ENCODE measurements around the gene XPA. TPM values are rescaled to one million over a fixed set of nuclear protein-coding genes. Genes with fewer than 3 reads are reported as not detected.

The XPA gene
- total and polyA plus RNA-seq, 2 of the 13 experiments (the other 11 are each of a cell fraction or from before 2014, with no cell fraction given), result 2.3 to 15.2 TPM

DNA sequence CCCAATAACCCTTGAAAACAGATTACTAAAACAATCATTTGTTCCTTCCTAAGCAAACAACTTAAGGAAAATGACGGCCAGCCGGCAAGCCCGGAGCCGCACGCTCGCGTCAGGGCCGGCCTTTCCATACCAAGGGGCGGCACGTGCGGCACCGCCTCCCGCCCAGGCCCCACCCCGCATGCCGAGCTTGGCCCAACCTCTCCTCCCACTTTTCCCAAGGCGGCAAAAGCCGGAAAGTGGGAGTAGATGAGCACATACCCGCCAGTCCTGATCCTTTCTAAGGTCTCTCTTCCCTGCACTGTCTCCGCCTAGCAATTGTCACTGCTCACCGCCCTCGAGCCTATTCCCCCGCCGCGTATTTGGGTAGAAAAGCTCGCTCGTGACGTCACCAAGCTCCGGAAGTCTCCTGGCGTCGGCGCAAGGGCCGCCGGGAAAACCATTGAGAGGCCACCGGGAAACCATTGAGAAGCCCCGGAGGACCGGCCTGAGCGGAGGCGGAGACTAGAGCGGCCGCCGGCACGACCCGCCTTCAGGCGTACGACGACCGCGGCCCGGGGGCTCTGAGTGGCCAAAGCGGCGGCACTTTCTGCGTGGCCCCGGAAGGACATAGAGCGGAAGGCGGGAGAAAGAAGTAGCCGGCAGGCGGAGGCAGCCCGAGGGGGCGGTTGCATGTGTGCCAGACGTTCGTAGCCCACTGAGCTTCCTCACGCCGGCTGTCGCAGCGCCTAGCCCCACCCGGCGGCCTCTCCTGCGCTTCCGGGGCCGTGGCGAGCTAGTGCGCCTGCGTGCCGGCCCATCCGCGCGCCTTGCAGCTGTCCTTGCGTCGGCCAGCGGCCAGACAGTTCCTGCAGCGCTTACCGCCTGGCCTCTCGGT, 63.9 kb downstream of the XPA start, which contains the start of the genes NCBP1 and TSTD2 (continued):
- TF ChIP-seq STAT6 (CRISPR knock-in tag; IDR thresholded peaks at IDR 0.05; ENCODE audit: borderline replicate concordance) (no peak; the same call in 1 of the 2 replicates), RNF219 (CRISPR knock-in tag; IDR thresholded peaks at IDR 0.05) (no peak), THYN1 (CRISPR knock-in tag; IDR thresholded peaks at IDR 0.05; ENCODE audit: borderline replicate concordance, low read depth) (no peak), SOX13 (IDR thresholded peaks at IDR 0.05) (no peak; the same call in 1 of the 2 replicates), SOX13 (CRISPR knock-in tag; conservative IDR thresholded peaks at IDR 0.05 in 1 of 2, IDR thresholded peaks at IDR 0.05 in 1 of 2) (no peak), KMT2B (CRISPR knock-in tag; IDR thresholded peaks at IDR 0.05) (peak; percentile 96), ATF3 (CRISPR knock-in tag; IDR thresholded peaks at IDR 0.05) (0 out of 2 replicates have a peak, but pooled peaks have one; percentile 55), MBD4 (IDR thresholded peaks at IDR 0.05; ENCODE audit: borderline replicate concordance, low read length) (no peak), MTA1 (CRISPR knock-in tag; IDR thresholded peaks at IDR 0.05; ENCODE audit: borderline replicate concordance) (no peak; the same call in 1 of the 2 replicates), GRHL1 (CRISPR knock-in tag; conservative IDR thresholded peaks at IDR 0.05) (no peak), ZEB1 (IDR thresholded peaks at IDR 0.05; ENCODE audit: insufficient replicate concordance, low read depth) (peak; percentile 70), TEAD3 (CRISPR knock-in tag; optimal IDR thresholded peaks at IDR 0.05; ENCODE audit: borderline replicate concordance) (peak; percentile 75), SP2 (CRISPR knock-in tag; IDR thresholded peaks at IDR 0.05) (peak; percentile 93), ARNT (IDR thresholded peaks at IDR 0.05) (no peak), ZNF326 (CRISPR knock-in tag; IDR thresholded peaks at IDR 0.05; ENCODE audit: borderline replicate concordance) (no peak), GLI4 (CRISPR knock-in tag; IDR thresholded peaks at IDR 0.05; ENCODE audit: borderline replicate concordance) (no peak; the same call in 1 of the 2 replicates), STAT5B (CRISPR knock-in tag; IDR thresholded peaks at IDR 0.05) (0 out of 2 replicates have a peak, but pooled peaks have one; percentile 29)
- TF ChIP-seq, protein P1, sequence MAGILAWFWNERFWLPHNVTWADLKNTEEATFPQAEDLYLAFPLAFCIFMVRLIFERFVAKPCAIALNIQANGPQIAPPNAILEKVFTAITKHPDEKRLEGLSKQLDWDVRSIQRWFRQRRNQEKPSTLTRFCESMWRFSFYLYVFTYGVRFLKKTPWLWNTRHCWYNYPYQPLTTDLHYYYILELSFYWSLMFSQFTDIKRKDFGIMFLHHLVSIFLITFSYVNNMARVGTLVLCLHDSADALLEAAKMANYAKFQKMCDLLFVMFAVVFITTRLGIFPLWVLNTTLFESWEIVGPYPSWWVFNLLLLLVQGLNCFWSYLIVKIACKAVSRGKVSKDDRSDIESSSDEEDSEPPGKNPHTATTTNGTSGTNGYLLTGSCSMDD (CRISPR knock-in tag; IDR thresholded peaks at IDR 0.05), result no peak

All from HepG2 (cell line).